ENCODE data around the gene NBEAL1.

DNA sequence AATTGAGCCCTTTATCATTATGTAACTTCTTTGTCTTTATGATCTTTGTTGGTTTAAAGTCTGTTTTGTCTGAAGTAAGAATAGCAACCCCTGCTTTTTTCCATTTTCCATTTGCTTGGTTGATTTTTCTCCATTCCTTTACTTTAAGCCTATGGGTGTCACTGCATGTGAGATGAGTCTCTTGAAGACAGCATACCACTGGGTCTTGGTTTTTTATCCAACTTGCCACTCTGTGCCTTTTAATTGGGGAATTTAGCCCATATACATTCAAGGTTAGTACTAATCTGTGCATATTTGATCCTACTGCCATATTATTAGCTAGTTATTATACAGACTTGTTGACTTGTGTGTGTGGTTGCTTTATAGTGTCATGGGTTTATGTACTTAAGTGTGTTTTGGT is 89.6 kb downstream of the NBEAL1 start:
- no peak for TF ChIP-seq OSR2 (tag by site-specific recombination; IDR thresholded peaks at IDR 0.05)
- no peak for TF ChIP-seq ZXDB (tag by site-specific recombination; IDR thresholded peaks at IDR 0.05)
